HG03025 (cell line): ENCODE results near the gene ARHGAP10.

Source experiments
- ATAC-seq: cut with Tn5 transposase; IDR thresholded peaks from one replicate; pipeline ENCODE4 v1.9.1; 2021; ENCODE audit warnings: mild to moderate bottlenecking, moderate library complexity; ENCODE audit not compliant: unreplicated experiment, low FRiP score

Gene ARHGAP10

DNA sequence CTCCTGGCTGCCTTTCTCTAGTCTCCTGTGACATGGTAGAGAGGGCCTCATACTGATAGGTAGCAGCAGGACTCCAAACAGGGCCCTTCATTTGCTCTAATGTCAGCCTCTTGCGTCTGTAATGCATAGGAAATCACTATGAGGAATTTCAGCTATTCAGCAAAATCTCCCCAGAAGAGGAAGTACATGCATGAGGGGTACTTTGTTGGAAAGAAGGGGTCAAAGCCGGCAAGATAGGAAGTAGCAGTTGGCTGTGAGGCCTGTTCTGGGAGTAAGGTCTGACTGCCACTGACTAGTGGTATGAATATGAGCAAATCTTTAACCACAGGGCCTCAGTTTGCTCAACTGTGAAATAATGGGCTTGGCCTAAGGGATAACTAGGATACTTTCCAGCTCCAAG lies 283.2 kb downstream of the ARHGAP10 start:
- ATAC-seq: no peak

DNA sequence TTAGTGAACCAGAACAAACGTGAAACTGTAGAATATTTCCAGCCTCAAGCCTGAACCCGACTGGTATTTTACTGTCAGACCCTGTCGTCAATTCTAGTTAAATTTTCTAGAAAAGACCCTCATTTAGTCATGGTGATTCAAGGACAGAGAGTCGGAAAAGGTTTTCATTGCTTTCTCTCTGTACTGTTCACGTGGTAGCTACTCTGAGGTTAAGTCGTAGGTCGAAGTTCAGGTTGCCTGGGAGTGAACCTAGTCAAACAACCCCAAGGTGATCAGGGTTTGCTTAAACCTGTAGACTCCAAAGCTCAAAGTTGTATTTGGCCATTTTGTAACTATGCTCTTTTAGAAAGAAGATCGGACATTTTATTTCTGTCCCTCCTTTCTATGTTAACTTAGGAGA lies 283.6 kb downstream of the ARHGAP10 start:
- no peak for ATAC-seq

DNA sequence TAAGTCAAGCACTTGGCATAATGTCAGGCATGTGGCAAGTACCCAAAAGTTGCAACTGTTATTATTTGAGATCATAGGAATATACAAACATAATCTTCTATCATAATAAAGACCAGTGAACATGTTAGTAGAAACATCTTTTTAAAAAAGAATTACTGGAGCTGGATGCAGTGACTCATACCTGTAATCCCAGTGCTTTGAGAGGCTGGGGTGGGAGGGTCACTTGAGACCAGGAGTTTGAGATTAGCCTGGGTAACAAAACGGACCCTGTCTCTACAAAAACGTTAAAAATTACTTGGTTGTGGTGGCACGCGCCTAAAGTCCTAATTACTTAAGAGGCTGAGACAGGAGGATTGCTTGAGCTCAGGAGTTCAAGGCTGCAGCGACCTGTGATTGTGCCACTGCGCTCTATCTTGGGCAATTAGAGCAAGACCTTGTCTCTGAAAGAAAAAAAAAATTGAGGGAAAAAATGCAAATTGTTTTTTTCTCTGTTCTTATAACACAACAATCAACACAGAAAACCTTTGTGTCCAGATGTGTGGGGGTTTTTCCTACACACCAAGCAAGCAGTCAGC lies 284.3 kb downstream of the ARHGAP10 start:
- no peak for ATAC-seq

DNA sequence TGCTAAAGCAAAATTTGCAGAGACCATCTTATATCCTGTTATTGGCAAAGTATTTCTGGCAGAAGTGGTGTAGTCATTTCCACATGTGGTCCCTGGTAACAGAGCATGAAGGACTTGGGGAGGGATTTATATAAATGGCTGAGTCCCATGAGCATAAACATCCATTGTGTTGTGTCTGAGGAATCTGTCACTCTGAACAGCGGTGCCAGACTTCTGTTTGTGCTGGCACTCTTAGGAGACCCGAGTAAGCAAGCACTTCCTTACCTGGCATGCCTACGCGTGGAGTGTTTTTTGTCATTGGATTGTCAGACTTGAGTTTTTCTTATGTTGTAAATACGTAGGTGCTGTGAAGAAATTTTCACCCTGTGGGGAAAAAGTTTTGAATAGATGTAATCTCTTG lies 285.9 kb downstream of the ARHGAP10 start:
- ATAC-seq: no peak

DNA sequence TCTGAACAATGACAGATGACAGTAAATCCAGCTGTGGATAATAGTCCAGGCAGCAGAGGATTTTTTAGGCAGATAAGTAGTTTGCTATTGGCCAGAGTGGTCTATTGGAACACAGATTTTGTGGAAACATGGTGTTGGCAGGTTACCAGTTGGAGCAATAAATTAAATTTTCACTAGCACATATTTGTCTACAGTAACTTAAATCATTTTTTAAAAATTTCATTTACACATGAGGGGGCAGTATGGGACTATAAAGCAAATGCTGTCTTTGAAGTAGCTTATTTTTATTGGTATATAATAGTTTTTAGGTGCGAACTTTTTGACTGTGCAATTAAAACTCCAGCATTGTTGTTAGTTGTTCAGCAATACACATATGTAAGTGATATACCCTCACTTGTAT lies 289.8 kb downstream of the ARHGAP10 start:
- no peak for ATAC-seq

DNA sequence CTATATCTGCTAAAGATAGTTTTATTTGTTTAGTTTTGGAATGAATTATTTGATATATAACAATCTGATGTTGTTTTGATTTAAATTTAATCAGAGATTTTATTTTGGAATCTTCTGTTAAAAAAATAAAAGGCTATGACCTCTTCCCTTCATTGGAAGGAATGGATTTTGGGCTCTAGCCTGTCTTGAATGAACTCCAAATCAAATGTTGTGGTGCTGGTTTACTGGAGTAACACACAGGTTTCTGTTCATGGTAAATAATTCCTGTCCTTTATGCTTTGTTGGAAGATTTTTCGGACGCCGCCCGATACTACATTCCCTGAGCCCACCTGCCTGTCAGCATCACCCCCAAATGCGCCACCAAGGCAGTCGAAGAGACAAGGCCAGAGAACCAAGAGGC lies 291.1 kb downstream of the ARHGAP10 start:
- no peak for ATAC-seq

DNA sequence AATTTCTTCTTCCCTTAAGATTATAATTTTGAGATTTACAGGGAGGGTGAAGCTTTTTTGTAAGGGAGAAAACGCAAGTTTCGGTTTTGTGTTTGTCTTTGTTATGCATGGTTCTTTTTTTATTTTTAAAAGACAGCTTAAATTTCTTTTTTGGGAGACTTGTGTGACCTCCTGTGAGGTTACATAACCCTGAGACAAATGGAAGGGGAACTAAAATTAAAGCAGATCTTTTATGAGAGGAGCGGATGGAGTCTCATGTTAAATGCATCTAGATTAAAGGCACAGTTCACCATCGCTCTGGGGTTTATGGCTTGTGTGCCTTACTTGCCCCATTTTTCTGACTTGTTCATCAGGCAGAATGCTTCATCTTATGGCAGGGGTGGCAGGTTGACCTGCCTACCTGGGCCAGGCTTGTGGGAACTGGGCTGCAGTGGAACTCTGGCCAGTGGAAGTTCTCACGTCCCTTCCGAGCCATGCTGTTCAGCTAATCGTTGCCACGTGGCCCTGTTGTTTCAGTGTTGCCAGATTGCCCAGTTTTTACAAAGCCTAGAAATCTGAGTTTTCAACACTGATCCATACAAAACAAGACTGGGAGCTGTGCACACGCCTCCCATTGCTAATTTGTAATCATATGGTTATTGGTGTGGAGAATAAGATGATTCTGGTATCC lies 291.8 kb downstream of the ARHGAP10 start:
- ATAC-seq: no peak

DNA sequence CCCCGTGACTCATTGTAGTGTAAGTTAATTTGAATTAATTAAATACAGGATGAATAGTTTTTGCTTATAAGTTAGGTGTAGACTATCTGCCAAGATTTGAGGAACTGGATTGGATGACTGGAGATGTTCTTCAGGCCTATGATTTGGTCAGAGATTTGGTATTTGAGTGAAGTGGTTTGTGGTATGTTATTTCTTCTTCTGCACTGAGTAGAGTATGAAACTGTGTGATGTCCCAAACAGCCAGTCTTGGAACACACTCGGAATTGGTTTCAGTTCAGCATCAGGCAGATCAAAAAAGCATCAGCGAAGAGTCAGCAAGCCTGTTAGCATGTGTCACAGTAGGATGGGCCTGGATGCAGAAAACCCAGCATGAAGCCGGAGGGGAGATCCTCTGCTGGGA lies 294.1 kb downstream of the ARHGAP10 start:
- ATAC-seq: no peak

DNA sequence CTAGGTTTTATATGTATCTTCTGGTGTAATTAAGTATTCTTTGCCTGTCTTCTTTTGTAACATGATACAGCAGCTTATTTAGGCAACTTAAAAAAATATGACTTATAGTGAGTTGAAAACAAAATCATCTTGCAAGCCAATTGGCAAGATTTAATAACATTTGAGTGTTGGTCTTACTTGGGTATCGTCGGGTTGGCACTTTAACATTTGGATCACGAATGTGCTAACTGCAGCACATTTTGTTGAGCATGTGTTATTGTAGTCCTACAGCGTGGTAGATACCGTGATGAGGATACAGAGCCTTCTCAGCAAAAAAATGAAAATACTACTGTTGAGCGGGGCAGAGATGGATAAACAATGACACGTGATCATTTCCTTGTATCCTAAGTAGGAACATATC lies 295.3 kb downstream of the ARHGAP10 start:
- no peak for ATAC-seq

DNA sequence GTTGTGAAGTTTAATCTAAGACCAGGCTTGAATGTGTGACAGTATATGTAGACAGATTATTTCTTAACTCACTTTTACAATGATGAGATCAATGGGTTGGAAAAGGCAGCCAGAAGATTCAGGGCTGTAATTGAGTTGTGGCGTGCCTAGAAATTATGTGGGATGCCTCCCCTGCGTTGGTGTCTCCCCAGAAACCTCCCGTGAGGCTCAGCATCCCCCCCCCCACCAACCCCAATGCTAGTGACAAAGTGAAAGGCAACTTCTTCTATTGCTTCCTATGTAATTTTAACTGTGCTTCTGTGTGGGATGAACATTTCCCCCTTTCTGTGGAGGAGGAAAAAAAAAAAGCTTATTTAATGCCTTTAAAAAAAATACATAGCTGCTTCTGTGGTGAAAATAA lies 297.9 kb downstream of the ARHGAP10 start:
- no peak for ATAC-seq

DNA sequence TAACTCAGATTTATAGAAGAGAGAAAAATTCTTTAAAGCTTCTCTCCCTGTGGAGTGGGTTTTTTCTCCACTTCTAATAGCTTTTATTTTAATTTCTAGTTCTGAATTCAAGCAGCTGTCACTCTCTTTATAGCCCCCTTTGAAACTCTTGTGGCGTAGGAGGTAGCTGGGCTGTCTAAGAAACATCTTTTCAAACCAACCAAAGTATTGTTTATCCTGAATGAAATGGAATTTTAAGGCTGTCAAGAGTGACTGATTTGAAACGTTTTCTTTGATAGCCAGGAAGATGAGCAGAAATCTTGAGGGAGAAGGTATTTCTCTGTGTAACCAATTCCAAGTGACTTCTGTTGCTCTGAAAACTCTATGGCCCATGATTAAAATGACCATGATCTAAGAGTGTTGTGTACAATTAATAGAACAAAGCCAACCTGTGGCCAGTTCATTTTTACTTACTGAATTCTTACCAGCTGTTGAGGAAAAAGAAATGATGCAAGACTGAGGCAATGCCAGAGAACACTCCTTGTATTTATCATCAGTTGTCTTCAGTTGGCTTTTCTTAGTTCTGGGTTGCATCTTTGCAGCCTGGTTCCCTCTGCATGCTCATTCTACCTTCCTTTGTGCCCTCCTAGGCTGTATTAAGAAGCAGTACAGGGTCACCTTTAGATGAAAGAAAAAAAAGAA lies 298.4 kb downstream of the ARHGAP10 start:
- ATAC-seq: no peak

DNA sequence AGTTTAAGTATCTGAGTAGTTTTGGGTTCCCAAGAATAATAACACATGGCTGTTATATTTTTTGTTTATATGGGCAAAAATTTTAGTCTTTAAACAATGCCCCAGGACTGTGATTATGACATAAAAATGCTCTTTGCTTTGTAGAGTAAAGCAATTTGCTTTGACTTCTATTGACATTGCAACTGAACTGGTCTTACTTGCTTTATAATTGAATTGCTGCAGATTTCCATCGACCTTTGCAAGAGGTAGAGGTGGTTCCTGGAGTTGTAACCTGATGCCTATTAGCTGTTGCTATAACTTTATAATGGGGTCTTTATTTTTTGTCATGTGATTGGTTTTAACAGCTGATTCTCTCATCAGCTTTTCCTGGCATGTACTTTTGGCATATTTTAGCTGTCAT lies 302.9 kb downstream of the ARHGAP10 start:
- no peak for ATAC-seq

DNA sequence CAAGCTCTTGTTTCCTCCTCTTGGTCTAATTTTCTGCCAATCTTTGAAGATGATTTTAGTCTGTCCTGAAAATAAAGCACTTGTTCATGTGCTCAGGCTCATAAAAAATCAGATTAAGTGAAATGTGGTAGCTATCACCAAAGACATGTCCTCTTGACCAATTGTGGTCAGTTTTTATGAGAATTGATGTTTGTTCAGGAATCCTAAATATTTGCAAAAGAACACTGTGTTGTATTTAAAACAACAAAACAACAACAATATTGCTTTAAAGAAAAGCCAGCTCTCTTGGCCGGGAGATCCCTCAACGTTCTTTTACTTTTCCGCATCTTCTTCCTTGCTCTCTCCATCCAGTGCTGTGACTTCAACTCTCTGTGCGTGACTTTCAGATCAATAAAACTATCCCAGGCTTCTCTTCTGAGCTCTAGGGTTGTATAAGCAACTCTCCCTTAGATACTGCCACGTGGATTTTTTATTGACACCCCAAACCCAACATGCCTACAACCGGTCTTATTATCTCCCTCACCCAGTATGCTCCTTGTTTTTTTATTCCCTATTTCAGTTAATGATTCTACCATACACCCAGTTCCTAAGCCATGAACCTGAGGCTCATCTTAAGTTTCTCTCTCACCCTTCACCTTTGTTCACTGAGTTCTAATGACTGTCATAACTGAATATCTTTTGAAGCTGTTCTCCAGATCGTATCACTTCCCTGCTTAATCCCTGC lies 309.9 kb downstream of the ARHGAP10 start:
- no peak for ATAC-seq

DNA sequence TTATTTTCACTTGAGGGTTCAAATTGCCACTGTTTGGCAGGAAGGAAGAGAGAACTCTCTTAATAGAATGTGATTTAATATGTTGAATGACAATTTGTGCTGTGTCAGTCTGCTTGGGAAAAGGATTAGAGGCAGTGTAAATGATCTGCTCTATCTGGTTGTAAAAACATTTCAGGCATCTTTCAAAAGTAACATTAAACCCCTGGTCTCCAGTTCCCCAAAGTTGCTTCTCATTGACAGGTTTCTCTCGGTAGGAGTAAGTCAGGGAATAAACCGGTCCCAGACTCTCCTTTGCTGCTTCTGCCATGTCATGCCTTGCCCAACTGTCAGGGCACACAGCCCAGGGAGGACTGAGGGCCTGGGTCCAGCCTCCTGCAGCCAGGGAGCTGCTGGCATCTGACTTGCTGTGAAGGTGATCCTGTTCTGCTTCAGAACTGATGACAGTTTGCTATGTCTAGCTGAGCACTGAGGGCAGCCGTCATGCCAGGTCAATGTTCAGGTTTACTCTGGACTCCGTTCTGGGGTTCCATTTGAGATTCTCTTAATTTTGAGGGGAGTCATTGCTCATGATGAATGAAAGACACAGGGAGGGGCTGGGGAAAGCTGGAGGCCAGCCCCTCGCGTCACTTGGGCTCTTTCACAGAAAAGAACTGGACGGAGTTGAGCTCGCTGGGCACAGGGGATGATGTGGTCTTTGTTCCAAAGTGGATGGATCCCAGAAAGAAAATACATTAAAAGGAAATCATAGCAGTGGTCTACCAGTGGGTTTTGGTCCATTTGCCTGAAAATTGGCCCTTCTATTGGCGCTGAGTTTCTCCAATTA lies 312.4 kb downstream of the ARHGAP10 start:
- ATAC-seq: no peak

DNA sequence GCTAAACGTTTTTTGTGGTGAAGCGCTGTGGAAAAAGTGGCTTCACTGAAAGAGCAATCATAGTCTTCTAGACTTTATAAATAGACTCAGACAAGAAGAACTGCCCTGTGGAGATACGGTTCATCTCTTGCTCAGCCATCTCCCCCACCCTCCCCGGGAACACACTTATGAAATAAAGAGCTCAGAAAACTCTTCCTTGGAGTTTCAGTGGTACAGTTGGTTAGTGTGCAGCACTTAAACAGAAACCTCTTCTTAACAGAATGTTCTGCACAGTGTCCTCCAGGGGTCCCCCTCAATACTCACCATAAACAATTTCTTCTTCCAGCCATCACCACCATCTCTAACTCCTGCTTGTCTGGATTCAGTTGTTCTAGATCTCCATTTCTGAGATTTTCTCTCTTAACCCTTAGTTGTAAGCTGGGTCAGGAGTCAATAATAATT lies 313.0 kb downstream of the ARHGAP10 start:
- peak; percentile 89 for ATAC-seq

DNA sequence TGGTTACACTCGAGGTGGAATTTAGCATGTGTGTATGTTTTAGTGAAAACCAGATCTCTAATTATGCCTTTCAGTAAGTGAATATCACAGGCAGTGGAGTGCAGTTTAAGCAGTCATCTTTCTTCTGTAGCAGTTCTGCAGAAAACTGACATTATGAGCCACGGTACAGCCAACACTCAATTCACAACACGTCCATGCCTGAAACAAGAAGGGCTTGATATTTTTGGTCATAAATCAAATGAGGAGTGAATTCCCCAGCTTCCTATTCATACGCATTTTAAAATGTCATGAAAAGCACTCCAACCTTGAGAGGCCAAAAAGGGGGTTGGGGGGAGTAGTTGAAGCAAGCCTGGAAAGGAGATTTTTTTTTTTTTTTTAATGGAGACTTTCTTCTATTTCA lies 316.7 kb downstream of the ARHGAP10 start:
- no peak for ATAC-seq

DNA sequence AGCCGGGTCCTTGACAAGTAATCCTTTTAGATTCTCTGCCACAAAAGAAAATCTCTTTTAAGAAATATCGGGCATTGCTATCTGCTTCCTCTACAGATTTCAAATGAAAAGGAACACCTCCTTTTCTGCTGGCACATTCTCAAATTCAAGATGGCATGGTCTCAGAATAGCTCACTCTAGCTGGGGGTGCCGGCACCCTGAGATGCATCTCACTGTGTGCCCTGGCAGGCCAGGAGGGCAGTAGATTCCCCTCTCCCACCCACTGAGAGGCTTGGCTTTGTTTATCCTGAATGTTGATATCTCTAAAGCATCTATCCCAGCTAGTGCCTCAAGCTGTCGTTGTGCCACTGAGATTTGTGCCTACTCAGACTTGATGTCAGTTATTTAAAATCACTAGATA lies 319.5 kb downstream of the ARHGAP10 start:
- ATAC-seq: no peak

DNA sequence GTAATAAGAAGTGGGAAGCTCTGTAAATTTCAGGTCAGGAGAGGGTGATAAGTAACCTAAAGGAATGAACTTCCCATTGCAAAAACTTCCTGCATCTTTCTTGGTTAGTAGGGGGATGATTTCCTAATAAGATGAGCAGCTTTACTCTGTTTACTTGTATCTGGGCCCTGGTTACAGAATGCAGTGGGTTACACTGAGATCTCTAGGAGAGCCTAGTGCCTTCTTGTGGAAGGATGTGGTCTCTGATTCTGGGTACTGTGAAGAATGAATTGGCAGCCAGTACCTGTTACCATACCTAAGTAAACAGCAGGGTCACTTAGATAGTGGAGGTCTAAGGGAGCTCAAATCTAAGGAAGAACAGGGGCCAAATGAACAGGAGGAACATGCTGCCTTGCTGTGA lies 320.6 kb downstream of the ARHGAP10 start:
- ATAC-seq: no peak

DNA sequence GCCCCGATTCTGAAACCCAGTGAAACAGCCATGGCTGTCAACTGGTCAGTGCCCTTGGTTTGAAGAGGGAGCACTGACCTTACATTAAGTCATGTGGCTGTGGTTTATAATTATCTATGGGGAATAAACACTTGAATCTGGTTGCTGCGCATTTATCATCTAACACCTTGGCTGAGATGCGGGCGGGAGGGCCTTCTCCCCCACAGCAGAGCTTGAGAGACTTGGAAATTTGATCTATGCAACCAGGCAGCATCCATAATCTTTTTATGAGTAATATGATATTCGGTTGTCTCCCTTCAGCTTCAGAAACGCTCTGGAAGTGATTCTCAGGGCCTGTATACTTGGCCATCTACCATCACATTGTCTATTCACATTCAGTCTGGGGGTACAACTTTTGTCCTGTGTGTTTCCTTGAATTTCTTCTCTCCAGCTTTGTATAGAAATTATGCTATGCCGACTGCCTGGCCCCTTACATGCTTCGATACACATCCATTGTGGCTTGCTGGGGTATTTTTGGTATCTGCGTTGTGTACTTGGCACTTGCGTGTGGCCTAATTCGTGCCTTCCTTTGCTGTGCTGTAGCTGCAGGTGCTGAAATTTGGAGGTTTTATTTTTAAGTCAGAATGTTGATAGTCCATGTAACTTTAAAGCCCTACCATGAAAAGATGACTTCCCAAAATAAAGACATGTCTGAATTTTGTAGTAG lies 321.6 kb downstream of the ARHGAP10 start:
- ATAC-seq: no peak

DNA sequence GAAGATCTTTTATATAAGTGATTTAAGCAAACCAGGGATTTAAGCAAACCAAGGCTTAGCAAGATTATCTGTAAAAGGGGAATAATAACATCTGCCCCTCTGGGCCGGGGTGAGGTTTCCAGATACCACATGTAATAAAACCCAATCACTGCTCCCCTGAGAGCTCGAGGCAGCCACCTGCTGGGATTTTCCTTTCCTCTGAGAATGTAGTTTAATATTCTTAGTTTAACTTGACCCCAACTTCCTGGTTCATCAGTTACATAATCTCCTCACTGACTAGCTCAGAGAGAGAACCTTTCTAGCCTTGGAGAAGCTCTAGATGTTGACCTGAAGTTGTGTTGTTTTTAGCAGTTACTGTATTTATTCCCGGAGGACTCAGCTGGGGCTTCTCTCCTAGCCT lies 322.4 kb downstream of the ARHGAP10 start:
- no peak for ATAC-seq
